GM19438 (cell line): ENCODE measurements around the gene GBF1.
"Not testable (repeated sequence)": the region's sequence is repeated elsewhere in the genome, so short reads cannot be mapped to it uniquely, and the experiment has no call there.

Experiments
- ATAC-seq: cut with Tn5 transposase; IDR thresholded peaks from one replicate; pipeline ENCODE4 v1.9.1; 2021; ENCODE audit warnings: low read depth; ENCODE audit not compliant: unreplicated experiment

Gene GBF1, protein sequence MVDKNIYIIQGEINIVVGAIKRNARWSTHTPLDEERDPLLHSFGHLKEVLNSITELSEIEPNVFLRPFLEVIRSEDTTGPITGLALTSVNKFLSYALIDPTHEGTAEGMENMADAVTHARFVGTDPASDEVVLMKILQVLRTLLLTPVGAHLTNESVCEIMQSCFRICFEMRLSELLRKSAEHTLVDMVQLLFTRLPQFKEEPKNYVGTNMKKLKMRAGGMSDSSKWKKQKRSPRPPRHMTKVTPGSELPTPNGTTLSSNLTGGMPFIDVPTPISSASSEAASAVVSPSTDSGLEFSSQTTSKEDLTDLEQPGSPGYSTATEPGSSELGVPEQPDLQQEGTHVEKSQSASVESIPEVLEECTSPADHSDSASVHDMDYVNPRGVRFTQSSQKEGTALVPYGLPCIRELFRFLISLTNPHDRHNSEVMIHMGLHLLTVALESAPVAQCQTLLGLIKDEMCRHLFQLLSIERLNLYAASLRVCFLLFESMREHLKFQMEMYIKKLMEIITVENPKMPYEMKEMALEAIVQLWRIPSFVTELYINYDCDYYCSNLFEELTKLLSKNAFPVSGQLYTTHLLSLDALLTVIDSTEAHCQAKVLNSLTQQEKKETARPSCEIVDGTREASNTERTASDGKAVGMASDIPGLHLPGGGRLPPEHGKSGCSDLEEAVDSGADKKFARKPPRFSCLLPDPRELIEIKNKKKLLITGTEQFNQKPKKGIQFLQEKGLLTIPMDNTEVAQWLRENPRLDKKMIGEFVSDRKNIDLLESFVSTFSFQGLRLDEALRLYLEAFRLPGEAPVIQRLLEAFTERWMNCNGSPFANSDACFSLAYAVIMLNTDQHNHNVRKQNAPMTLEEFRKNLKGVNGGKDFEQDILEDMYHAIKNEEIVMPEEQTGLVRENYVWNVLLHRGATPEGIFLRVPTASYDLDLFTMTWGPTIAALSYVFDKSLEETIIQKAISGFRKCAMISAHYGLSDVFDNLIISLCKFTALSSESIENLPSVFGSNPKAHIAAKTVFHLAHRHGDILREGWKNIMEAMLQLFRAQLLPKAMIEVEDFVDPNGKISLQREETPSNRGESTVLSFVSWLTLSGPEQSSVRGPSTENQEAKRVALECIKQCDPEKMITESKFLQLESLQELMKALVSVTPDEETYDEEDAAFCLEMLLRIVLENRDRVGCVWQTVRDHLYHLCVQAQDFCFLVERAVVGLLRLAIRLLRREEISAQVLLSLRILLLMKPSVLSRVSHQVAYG (N-terminal part only)

DNA sequence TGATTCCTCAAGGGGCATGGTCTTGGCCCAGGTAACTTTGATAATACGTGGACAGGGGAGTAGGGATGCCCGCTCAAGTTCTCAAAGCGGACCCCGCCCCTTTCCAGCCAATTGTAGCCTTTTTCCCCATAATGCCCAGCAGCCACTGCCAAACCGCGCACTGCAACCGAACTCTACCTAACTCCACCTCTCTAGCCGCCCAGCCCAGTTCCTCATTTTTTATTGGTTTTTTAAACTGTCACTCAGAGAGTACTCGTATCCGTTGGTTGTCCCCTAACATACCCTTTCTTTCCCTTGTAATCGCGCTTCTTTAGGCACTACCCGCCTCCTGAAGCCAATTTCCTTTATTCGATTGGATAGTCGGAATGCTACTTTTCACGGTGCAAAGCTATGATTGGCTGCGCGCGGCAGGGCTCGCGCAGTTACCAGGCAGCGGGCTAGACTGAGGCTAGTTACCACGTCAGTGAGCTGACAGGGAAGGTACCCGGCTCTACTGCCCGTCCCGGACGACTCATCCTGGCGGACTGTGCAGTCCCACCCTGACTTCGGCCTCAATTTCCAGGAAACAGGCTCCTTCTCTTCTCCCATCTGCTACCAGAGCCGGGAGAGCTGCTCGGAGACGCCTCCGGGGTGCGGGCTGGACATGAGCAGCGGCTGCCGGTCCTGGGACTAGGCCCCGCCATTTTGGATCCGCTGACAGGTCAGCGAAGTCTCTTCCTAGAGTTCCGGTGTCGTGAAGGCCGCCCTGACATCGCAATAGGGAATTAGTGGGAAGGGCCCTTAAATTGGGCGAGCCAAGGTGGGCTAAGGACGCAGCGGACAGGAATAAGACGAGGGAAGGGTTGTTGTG is at the start of gene GBF1:
GBF1 (plus strand) TSS at position 451 of the 850 bp plus-strand sequence. CDS start 13,407 bp downstream, outside the sequence.
- ATAC-seq, result peak; percentile 86

DNA sequence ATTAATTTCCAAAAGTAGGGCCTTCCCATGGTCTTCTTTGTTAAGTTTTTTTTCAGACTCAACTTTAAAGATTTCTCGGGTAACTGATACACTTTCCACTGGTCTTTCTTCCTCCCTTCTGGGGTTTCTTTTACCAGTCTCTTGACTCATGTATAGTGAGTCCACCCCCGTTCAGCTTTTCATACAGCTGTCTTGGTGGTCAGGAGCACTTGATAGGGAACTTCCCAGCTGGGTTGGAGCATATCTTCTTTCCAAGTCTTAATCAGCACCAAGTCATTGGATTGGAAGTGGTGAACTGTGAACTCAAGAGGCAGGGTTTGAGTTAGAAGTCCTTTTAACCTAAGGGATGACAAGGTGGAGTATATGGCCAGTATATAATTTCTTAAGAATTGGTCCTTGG is 48.4 kb upstream of the GBF1 start:
- no peak for ATAC-seq

DNA sequence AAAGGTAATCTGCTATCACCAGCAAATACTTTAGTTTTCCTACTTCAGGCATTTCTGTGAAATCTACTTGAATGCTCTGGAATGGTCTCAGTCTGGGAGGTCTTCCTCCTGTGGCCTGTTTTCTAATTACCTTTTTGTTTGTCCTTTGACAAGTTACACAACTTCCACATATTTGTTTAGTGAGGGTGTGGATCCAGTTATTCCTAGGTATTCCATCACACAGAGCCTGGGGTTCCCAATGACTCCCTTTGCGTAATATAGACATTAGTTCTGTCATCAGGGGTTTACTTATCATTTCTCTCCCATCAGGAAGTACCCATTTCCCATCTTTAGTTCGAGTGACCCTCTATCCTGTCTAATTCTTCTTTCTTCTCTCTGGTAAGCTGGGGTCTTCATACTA is 47.3 kb upstream of the GBF1 start:
- no peak for ATAC-seq

DNA sequence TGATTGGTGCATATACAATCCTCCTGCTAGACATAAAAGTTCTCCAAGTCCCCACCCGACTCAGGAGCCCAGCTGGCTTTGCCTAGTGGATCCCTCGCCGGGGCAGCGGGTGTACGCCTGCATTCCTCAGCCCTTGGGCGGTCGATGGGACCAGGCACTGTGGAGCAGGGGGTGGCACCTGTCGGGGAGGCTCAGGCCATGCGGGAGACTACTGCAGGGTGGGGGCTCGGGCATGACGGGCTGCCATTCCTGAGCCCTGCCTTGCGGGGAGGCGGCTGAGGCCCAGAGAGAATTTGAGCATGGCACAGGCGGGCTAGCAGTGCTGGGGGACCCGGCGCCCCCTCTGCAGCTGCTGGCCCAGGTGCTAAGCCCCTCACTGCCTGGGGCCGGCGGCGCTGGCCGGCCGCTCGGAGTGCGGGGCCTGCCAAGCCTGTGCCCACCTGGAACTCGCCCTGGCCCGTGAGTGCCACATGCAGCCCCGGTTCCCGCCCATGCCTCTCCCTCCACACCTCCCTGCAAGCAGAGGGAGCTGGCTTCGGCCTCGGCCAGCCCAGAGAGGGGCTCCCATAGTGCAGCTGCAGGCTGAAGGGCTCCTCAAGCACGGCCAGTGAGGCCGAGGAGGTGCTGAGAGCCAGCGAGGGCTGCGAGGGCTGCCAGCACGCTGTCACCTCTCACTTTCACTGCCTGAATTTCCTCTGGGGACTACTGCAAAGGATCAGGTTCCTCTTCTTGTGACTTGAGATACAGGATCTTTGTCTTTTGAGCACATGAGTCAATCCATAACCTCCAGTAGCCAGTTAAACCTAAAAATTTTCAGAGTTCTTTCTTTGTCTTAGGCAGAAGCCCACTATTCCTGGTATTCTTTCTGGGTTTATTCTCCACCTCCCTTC is 44.3 kb upstream of the GBF1 start:
- ATAC-seq, result no peak

DNA sequence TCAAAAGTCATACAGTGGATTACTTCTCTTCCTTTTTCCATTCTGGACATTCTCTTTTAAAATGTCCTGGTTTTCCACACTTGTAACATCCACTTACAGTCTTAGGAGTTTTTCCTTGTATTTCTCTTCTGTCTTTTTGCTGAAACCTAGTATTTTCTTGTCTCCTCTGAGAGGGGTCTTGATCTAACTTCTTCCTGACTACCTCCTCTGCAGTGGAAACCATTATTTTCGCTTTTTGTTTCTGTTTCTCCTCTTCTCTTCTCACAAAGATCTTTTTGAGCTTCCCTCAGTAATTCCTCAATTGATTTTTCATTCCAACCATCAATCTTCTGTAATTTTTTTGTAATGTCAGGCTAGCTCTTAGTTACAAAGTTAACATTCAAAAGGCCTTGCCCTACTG is 42.9 kb upstream of the GBF1 start:
- no peak for ATAC-seq

DNA sequence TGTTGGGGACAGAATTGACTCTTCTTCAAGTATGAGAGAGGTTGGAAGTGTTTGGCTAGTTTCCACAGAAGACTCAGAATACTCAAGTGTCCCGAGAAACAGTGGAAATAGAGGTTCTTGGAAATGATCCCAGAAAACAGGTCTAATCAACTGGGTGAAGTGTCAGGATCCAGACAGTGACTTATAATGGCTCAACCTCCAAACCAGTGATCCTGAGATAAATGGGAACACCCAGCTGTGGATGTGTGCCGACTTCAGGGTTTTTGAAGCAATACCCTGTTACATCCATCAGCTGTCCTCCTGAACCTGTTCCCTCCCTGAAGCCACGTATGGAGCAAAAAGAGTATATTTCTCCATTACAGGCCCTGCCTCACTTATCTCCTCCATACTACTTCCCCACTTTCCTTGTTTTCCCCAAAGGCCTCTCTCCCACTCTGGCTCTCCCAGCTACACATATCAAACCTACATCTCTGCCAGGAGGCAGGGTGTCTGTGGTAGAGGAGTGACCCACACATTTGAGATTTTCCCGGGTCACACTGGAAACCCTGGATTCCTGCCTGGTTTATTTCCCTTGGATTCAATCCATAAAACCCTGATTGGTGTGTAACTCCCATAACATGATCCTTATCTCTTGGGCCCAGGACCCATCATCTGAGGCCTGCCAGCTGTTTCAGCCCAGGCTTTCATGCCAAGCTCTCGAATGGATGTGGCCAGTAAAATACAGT is 36.9 kb upstream of the GBF1 start:
- no peak for ATAC-seq

DNA sequence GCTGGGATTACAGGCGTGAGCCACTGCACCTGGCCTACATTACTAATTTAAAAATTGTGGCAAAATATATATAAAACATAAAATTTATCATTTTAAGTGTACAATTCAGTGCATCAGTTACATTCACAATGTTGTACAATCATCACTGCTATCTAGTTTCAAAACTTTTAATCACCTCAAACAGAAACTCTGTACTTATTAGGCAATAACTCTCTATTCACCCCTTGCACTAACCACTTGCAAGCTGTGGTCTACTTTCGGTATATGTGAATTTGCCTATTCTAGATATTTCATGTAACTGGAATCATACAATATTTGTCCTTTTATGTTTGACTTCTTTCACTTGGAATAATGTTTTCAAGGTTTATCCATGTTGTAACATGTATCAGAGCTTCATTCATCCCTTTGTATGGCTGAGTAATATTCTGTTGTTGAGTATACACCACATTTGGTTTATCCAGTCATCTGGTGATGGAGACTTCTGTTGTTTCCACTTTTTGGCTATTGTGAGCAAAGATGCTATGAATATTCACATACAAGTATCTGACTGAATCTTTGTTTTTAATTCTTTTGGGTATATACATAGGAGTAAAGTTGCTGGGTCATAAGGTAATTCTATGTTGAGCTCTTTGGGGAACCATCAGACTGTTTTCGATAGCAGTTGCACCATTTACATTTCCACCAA is 33.6 kb upstream of the GBF1 start:
- ATAC-seq, result no peak

DNA sequence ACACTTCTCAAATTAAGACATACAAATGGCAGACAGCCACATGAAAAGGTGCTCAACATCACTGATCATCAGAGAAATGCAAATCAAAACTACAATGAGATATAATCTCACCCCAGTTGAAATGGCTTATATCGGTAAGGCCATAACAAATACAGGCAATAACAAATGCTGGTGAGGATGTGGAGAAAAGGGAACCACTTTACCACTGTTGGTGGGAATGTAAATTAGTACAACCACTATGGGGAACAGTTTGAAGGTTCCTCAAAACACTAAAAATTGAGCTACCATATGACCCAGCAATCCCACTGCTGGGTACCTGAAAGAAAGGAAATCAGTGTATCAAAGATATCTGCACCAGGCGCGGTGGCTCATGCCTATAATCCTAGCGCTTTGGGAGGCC is 31.7 kb upstream of the GBF1 start:
- not testable (repeated sequence) for ATAC-seq

DNA sequence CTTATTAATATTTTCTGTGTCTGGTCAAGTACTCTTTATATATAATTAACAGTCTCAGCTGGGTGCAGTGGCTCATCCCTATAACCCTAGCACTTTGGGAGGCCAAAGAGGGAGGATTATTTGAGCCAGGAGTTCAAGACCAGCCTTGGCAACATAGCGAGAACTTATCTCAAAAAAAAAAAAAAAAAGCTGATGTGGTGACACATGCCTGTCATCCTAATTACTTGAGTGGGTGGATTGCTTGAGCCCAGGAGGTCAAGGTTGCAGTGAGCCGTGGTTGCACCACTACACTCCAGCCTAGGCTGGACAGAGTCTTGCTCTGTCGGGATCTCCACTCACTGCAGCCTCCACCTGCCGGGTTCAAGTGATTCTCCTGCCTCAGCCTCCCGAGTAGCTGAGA is 26.0 kb upstream of the GBF1 start:
- no peak for ATAC-seq

DNA sequence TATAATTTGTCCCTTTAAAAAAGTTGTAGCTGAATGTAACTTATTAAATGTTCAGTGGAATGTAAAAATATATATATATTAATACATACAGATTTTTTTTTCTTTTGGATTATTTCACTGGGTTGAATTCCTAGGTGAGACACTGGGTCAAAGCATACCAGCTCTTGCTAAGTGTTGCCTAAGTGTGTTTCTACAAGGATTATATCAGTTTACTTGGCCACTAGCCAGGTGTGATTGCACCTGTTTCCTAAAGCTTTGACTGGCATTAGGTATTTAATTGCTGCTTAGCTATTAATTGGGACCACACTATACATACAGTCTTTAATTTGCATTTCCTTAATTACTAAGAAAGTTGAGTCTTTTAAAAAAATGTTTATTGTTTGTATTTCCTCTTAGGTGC is 24.7 kb upstream of the GBF1 start:
- ATAC-seq, result no peak

DNA sequence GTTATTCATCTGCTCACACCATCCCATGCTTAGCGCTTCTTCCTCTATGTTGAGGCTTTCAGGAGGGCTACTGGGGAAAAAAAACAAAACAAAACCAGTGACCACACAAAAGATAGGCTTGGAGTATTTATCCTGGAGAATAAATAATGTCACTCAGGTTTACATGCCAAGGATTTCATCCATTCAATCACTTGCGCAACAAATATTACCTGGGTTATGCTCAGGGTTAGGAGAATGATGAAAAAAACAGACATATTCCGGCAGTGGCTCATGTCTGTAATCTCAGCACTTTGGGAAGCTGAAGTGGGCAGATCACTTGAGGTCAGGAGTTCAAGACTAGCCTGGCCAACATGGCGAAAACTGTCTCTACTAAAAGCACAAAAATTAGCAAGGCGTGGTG is 22.5 kb upstream of the GBF1 start:
- ATAC-seq, result no peak

DNA sequence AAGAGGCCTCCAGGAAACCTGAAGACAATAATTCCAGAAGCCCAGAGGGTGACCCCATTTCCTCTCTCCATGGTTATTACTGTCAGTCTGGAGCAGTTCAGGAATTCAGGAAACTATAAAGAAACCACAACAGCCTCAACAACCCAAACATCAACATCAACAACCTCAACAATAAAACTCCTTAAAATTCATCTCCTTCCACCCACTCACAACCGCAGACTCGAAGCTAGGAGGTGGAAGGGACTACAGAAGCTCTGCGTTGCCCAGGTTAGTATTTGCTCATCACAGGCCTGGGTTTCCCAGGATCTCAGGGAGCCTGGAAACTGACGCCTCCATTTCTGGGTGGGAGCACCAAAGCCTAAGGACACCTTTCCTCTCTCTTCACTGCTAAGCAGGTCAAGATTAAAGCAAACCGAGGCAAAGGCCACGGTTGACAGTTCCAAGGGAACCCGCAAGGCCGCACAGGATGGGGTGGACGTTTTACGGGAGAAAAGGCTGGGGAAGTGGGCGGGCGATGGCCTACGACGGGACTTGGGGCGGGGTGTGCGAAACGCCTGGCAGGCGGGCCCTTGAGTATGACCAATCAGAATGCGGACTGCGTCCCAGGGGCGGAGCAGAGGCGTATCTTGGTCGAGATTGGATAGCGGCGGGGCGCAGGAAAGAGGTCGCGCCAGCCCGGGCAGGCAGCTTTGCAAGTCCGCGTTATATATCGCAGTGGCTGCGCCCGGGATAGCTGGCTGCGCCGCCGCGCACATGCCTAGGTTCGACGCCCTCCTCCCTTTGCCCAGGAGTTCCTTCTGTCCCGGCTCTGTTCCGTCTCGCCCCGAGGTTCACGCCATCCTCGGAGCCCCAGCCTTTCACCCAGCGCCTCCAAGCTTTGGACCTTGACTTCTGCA is 19.4 kb upstream of the GBF1 start, which contains the start of gene ELOVL3:
ELOVL3 (plus strand) TSS at position 654 of the 896 bp plus-strand sequence. CDS start 250 bp downstream, outside the sequence.
- ATAC-seq, result peak; percentile 95

DNA sequence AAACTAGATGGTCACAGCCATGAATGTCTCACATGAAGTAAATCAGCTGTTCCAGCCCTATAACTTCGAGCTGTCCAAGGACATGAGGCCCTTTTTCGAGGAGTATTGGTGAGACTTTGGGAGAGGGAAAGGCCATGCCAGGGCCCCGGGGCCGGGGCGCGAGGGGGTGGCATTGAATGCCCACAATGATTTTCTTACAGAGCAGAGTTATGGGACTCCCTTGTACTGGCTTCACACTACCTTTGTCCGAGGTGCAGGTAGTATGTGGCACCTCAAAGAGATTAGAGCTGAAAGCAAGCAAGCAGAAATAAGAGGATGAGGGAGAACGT is 18.8 kb upstream of the GBF1 start:
- ATAC-seq, result no peak

DNA sequence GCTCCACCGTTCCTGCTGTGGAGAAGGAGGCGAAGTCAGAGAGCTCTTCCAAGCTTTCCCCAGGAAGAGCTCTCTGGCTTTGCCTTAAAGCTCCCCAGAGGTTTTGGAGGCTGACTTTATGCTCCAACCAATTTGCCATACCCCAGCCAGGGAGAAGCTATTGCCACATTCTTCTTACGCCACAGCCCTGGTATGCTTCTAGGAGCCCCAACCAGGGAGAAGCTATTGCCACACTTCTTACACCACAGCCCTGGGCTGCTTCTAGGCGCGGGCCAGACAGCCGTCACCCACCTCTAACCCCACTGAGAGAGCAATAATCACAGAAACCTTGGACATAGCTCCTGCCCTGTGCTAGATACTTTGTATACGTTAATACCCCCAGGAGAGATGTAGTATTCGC is 18.3 kb upstream of the GBF1 start:
- ATAC-seq, result no peak

DNA sequence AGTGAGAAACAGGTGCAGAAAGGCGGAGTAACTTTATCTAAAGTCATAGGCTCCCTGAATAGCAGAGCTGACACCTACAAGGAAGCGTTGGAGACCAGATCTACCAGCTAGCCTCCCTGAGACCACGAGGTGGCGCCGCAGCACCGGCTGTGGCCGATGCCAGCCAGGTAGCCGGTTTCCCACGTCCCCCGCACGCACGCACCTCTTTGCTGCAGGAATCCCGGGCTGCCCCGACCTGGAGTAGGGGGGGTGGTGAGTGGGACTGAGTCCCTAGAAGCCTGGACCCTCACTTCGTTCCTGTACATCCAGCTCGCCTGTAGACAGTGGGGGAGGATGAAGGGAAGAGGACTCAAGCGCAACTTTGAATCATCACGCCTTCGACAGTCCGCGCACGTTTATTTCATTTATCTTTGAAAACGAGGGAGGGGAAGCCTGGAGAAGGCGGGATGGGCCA is 15.5 kb upstream of the GBF1 start:
- no peak for ATAC-seq

DNA sequence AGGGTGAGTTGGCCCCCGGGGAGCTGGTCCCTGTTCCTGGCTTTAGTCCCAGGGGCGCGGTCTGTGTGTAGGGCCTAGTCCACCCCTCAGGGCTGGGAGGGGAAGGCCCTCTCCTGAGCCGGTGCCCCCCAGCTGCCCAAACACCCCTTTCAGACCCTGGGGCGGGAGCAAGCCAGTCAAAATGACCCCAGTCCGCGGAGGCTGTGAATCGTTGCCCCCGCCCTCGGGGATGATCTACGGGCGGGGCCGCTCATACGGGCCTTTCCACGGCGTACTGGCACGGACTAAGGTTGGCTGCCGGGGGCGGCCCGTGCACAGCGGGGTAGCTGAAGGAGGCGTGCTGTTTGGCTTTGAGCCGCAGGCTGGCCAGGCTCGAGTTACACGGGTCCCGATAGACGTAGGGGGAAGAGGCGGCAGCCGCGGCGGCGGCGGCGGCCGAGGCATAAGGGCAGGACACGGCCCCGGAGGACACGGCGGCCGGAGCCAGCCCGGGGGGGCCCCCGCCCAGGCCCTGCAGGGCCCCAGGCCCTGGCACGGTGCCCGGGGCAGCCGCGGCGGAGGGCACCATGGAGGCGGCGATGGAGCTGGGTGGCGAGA is 15.0 kb upstream of the GBF1 start:
- ATAC-seq, result no peak
